Lower leg skin (tissue), 3 donors: ENCODE results near the gene ZFYVE28.

ENCODE experiments used
- CTCF ChIP-seq, 3 donors: fragments of 450-650 bp; IDR thresholded peaks; one replicate each; pipeline ENCODE4 v1.5.1; 2016; ENCODE audit warnings: antibody characterized with exemption in 3 of 3, mild to moderate bottlenecking in 3 of 3, moderate library complexity in 2 of 3
- POLR2A ChIP-seq, 2 donors: fragments of 450-650 bp; IDR thresholded peaks; one replicate each; pipeline ENCODE4 v1.6.1; 2016 to 2017; ENCODE audit warnings: antibody characterized with exemption in 2 of 2, mild to moderate bottlenecking in 1 of 2, moderate library complexity in 1 of 2

- no peak for TF ChIP-seq POLR2A (IDR thresholded peaks at IDR 0.05)
- no peak for TF ChIP-seq CTCF (IDR thresholded peaks at IDR 0.05)
These were observed 162.2 kb downstream of the ZFYVE28 start for GRCh38 chr4:2256156-2256731.
